ENCODE results near the gene AGPAT3. TPM values are rescaled to one million over a fixed set of nuclear protein-coding genes. Genes with fewer than 3 reads are reported as not detected.

The AGPAT3 gene
- total RNA-seq, 1 donor, result 47.4 TPM

DNA sequence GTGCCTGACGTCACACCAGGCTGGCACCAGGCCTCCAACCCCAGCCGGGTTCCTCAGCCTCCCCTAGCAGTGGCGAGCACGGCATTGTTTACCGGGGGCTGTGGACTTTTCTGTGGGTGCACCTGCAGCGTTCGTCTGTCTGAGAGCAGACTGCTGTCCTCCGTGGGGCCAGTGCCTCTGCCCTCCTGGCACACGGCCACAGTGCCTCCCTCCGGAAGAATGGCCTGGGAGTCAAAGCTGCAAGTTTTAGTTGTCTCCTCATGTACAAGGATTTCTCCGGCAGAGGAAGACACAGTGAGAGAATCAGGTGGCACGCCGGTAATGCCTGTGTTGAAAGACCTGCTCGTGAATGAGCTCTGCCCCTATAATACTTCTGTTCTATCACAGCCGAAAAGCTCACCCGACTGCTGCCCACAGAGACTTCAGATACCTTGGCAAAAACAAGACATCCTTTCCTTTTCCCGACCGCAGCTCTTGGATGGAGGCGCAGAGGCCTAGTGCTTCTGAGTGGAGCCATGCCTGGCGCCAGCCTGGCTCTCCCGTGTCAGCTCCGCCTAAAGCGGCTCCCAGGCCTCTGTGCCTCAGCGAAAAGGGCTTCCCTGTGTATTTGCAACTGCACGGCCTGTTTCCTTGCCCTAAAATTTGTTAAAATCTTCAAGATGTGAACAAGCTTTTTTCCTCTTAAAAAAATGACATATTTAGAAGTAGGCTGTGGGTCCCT is 71.4 kb downstream of the AGPAT3 start:
- Histone ChIP-seq H3K79me2 (ENCODE audit: insufficient read depth, low read length) (peaks cover 54% of the 10 kb centered on the region), H3K9me3 (ENCODE audit: low read depth, low read length) (no peaks in the 10 kb centered on the region), H3K27ac (ENCODE audit: low read depth, low read length) (no peak overlapping the region), H3K4me2 (ENCODE audit: insufficient read depth, low read length) (no peak overlapping the region), H2AFZ (ENCODE audit: low read length) (no peak overlapping the region), H4K20me1 (ENCODE audit: insufficient read depth, low read length) (peaks cover 38% of the 10 kb centered on the region), H3K36me3 (ENCODE audit: insufficient read depth, low read length) (no peaks in the 10 kb centered on the region), H3K4me1 (ENCODE audit: insufficient read depth, low read length) (no peaks in the 10 kb centered on the region), H3K27me3 (ENCODE audit: insufficient read depth, low read length) (no peaks in the 10 kb centered on the region), H3K4me3 (ENCODE audit: insufficient read depth, low read length) (no peak overlapping the region)
- TF ChIP-seq, protein P1, sequence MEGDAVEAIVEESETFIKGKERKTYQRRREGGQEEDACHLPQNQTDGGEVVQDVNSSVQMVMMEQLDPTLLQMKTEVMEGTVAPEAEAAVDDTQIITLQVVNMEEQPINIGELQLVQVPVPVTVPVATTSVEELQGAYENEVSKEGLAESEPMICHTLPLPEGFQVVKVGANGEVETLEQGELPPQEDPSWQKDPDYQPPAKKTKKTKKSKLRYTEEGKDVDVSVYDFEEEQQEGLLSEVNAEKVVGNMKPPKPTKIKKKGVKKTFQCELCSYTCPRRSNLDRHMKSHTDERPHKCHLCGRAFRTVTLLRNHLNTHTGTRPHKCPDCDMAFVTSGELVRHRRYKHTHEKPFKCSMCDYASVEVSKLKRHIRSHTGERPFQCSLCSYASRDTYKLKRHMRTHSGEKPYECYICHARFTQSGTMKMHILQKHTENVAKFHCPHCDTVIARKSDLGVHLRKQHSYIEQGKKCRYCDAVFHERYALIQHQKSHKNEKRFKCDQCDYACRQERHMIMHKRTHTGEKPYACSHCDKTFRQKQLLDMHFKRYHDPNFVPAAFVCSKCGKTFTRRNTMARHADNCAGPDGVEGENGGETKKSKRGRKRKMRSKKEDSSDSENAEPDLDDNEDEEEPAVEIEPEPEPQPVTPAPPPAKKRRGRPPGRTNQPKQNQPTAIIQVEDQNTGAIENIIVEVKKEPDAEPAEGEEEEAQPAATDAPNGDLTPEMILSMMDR (IDR thresholded peaks at IDR 0.05; ENCODE audit: extremely low read depth, low read depth, low read length), result no peak
- DNase-seq (ENCODE audit: insufficient read length, low spot score, missing footprints), result no peak

DNA sequence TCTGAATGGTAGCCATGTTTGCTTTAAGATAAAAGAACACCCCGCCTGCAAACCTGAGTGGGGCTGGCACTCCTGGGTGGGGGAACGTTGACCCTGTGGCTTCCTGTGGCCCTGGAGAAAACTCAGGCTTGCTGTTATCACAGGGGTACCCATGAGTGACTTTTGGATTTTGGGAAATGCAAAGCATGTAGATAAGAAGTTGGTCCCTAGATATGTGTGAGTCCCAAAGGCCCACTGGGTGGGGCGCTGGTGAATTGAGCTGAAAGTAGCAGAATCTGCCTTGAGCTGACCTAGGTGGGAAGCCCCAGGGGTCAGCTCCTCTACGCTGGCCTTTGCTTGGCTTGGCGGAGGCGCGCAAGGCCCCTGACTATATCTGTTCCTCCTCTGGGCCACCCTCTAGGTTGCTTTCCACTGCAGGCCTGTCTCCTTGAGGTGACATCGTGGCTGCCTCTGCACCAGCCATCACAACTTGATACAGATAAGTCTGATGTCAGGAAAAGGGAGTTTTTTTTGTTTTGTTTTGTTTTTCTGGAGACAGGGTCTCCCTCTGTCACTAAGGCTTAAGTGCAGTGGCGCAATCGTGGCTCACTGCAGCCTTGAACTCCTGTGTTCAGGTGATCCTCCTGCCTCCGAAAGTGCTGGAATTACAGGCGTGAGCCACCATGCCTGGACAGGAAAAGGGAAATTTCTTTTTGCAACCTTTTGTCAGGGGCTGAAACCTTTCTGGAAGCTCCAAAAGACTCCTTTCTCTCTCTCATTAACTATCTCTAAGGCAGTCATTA is 72.2 kb downstream of the AGPAT3 start:
- Histone ChIP-seq H3K4me3 (ENCODE audit: insufficient read depth, low read length) (no peak overlapping the region), H3K27ac (ENCODE audit: low read depth, low read length) (no peak overlapping the region), H3K36me3 (ENCODE audit: insufficient read depth, low read length) (no peaks in the 10 kb centered on the region), H2AFZ (ENCODE audit: low read length) (no peak overlapping the region), H3K4me2 (ENCODE audit: insufficient read depth, low read length) (no peak overlapping the region), H4K20me1 (ENCODE audit: insufficient read depth, low read length) (peaks cover 41% of the 10 kb centered on the region), H3K27me3 (ENCODE audit: insufficient read depth, low read length) (no peaks in the 10 kb centered on the region), H3K4me1 (ENCODE audit: insufficient read depth, low read length) (no peaks in the 10 kb centered on the region), H3K9me3 (ENCODE audit: low read depth, low read length) (no peaks in the 10 kb centered on the region), H3K79me2 (ENCODE audit: insufficient read depth, low read length) (peaks cover 46% of the 10 kb centered on the region)
- peak; percentile 14 for DNase-seq (ENCODE audit: insufficient read length, low spot score, missing footprints)
- TF ChIP-seq, protein P1 (IDR thresholded peaks at IDR 0.05; ENCODE audit: extremely low read depth, low read depth, low read length), result no peak

DNA sequence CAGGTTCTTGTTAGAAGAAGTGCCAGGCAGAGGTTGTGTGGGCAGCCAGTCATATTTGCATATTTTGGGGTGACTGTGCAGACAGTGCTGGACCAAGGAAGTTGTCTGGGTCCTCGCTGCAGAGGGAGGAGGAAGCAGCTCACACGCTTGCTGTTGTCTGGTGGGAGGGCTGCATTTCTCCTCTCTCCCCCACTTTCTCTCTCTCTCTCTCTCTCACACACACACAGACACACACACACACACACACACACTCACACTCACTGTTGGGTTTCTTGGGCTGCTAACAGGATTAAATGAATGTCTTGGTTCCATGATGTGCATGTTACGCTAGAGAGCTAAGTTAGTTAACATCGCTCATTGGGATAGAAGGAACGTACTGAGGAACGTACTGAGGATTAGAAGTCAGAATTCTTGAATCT is 72.9 kb downstream of the AGPAT3 start:
- Histone ChIP-seq H3K27ac (ENCODE audit: low read depth, low read length) (no peak overlapping the region), H4K20me1 (ENCODE audit: insufficient read depth, low read length) (peaks cover 40% of the 10 kb centered on the region), H3K4me1 (ENCODE audit: insufficient read depth, low read length) (no peaks in the 10 kb centered on the region), H2AFZ (ENCODE audit: low read length) (no peak overlapping the region), H3K79me2 (ENCODE audit: insufficient read depth, low read length) (peaks cover 45% of the 10 kb centered on the region), H3K36me3 (ENCODE audit: insufficient read depth, low read length) (no peaks in the 10 kb centered on the region), H3K4me3 (ENCODE audit: insufficient read depth, low read length) (no peak overlapping the region), H3K9me3 (ENCODE audit: low read depth, low read length) (no peaks in the 10 kb centered on the region), H3K4me2 (ENCODE audit: insufficient read depth, low read length) (no peak overlapping the region), H3K27me3 (ENCODE audit: insufficient read depth, low read length) (no peaks in the 10 kb centered on the region)
- DNase-seq (ENCODE audit: insufficient read length, low spot score, missing footprints), result no peak
- TF ChIP-seq, protein P1 (IDR thresholded peaks at IDR 0.05; ENCODE audit: extremely low read depth, low read depth, low read length), result no peak

Data from osteoblast (primary cell).